HG03342 (cell line): ENCODE results near the gene CPXM1.
"Not testable (repeated sequence)": the region's sequence is repeated elsewhere in the genome, so short reads cannot be mapped to it uniquely, and the experiment has no call there.

Source experiments
- ATAC-seq: cut with Tn5 transposase; IDR thresholded peaks from one replicate; pipeline ENCODE4 v1.9.1; 2021; ENCODE audit warnings: mild to moderate bottlenecking, moderate library complexity; ENCODE audit not compliant: unreplicated experiment

Gene CPXM1

GRCh38 chr20:2770091-2770490 lies 30.3 kb downstream of the CPXM1 start:
- not testable (repeated sequence) for ATAC-seq

- no peak for ATAC-seq
Measured at GRCh38 chr20:2768632-2769015, 31.8 kb downstream of the CPXM1 start.

- no peak for ATAC-seq
Measured at GRCh38 chr20:2767768-2768631, 32.4 kb downstream of the CPXM1 start.

- no peak for ATAC-seq
Measured at GRCh38 chr20:2763186-2763585, 37.2 kb downstream of the CPXM1 start.

- ATAC-seq = no peak
Measured at GRCh38 chr20:2762578-2763131, 37.8 kb downstream of the CPXM1 start.

GRCh38 chr20:2761885-2762284 lies 38.5 kb downstream of the CPXM1 start:
- ATAC-seq = no peak

GRCh38 chr20:2760952-2761305 lies 39.5 kb downstream of the CPXM1 start:
- no peak for ATAC-seq

- ATAC-seq = no peak
Measured at GRCh38 chr20:2760297-2760951, 40.0 kb downstream of the CPXM1 start.

- ATAC-seq = no peak
Measured at GRCh38 chr20:2759603-2760296, 40.7 kb downstream of the CPXM1 start.

GRCh38 chr20:2759143-2759542 lies 41.3 kb downstream of the CPXM1 start:
- no peak for ATAC-seq

GRCh38 chr20:2757969-2758368 lies 42.5 kb downstream of the CPXM1 start:
- ATAC-seq = no peak

GRCh38 chr20:2757001-2757400 lies 43.4 kb downstream of the CPXM1 start:
- ATAC-seq = no peak

GRCh38 chr20:2756056-2756611 lies 44.3 kb downstream of the CPXM1 start:
- no peak for ATAC-seq

- ATAC-seq = no peak
Measured at GRCh38 chr20:2755451-2756055, 44.9 kb downstream of the CPXM1 start.

GRCh38 chr20:2754424-2754823 lies 46.0 kb downstream of the CPXM1 start:
- no peak for ATAC-seq

- ATAC-seq = no peak
Measured at GRCh38 chr20:2753461-2754040, 46.9 kb downstream of the CPXM1 start.

- ATAC-seq = no peak
Measured at GRCh38 chr20:2752567-2753460, 47.6 kb downstream of the CPXM1 start.

- no peak for ATAC-seq
Measured at GRCh38 chr20:2751878-2752566, 48.4 kb downstream of the CPXM1 start.

GRCh38 chr20:2751347-2751877 lies 49.0 kb downstream of the CPXM1 start:
- no peak for ATAC-seq
